HCT116 (cell line): ENCODE data around the gene HMGN1. TPM values are rescaled to one million over a fixed set of nuclear protein-coding genes. Genes with fewer than 3 reads are reported as not detected.

Experiments
- ATAC-seq: fragments of 200-7000 bp; cut with Tn5 transposase; 2 replicates; pipeline ENCODE4 v1.9.1; 2020; ENCODE audit warnings: mild to moderate bottlenecking, moderate library complexity
- BruUV-seq: library from RNA; stranded (reverse); fragments of 400-500 nt; replicated peaks from 2 replicates; lab custom pipeline; 2021; lab: Mats Ljungman, UMichigan
- CTCF ChIA-PET: fragments of 300-600 bp; sonication (Branson Sonifier 250); formaldehyde crosslinking; loops from one replicate; lab custom pipeline; 2021; ENCODE audit warnings: antibody characterized with exemption; lab: Charles Lee
- POLR2A ChIA-PET: fragments of 300-600, 350-600 bp; sonication (Branson Sonifier 250); formaldehyde crosslinking; loops from one replicate; lab custom pipeline; 2021; ENCODE audit warnings: antibody characterized with exemption; lab: Charles Lee
- RAD21 ChIA-PET, 2 experiments: fragments of 300-600 bp; sonication (Branson Sonifier 250); formaldehyde crosslinking; loops; one replicate each; lab custom pipeline; 2023; ENCODE audit warnings: low total read pairs in 2 of 2; ENCODE audit not compliant: uncharacterized antibody in 2 of 2, unreplicated experiment in 2 of 2, low non-redundant PET in 1 of 2; lab: Charles Lee
- DNase-seq: peaks from one replicate; pipeline ENCODE4 v3.0.0-alpha.2; 2010; ENCODE audit warnings: low read depth, low spot score
- H2AFZ ChIP-seq: fragments of 200-600 bp; shearing (Covaris generic), sonication (generic); 2 replicates; pipeline ENCODE4 v1.6.1; 2017; ENCODE audit warnings: low read depth, mixed run types, mixed read lengths, antibody characterized with exemption, low read length; ENCODE audit not compliant: poor library complexity, severe bottlenecking
- H3K27ac ChIP-seq: 2 replicates; pipeline ENCODE4 v1.5.1; 2012; ENCODE audit warnings: low read depth, low read length
- H3K27me3 ChIP-seq: fragments of 200-600 bp; sonication (generic); 2 replicates; pipeline ENCODE4 v1.6.1; 2016; ENCODE audit warnings: mixed run types, low read length, mixed read lengths; ENCODE audit not compliant: insufficient read depth
- H3K36me3 ChIP-seq, 2 experiments: fragments of 200-500 bp in 1 of 2; fragments of 200-600 bp in 1 of 2; sonication (Bioruptor generic) in 1 of 2; sonication (generic) in 1 of 2; 2 replicates each; pipeline versions ENCODE4 v1.5.1 to v1.6.1; 2014 to 2016; ENCODE audit warnings: low read length in 2 of 2, inconsistent platforms in 1 of 2, mixed read lengths in 1 of 2, mixed run types in 1 of 2; ENCODE audit not compliant: insufficient read depth in 2 of 2, control insufficient read depth in 1 of 2
- H3K4me1 ChIP-seq, 2 experiments: fragments of 200-600 bp in 1 of 2; sonication (generic) in 1 of 2; 2 replicates each; pipeline versions ENCODE4 v1.5.1 to v1.6.1; 2012 to 2017; ENCODE audit warnings: low read length in 2 of 2, inconsistent platforms in 1 of 2, mild to moderate bottlenecking in 1 of 2, mixed read lengths in 1 of 2, mixed run types in 1 of 2, moderate library complexity in 1 of 2; ENCODE audit not compliant: insufficient read depth in 2 of 2, control insufficient read depth in 1 of 2
- H3K4me2 ChIP-seq: fragments of 200-600 bp; sonication (generic); 2 replicates; pipeline ENCODE4 v1.6.1; 2017; ENCODE audit warnings: mixed run types, low read length, mixed read lengths
- H3K4me3 ChIP-seq, 2 experiments: fragments of 200-600 bp in 1 of 2; sonication (generic) in 1 of 2; replicated peaks in 1 of 2; 2 replicates each; pipeline ENCODE4 v1.5.1; 2011 to 2016; ENCODE audit warnings: low read length in 2 of 2, control low read depth in 1 of 2, low read depth in 1 of 2, mild to moderate bottlenecking in 1 of 2, mixed read lengths in 1 of 2, mixed run types in 1 of 2
- H3K79me2 ChIP-seq: fragments of 200-600 bp; sonication (generic); 2 replicates; pipeline ENCODE4 v1.6.1; 2017; ENCODE audit warnings: mild to moderate bottlenecking, mixed run types, low read length, moderate library complexity, mixed read lengths; ENCODE audit not compliant: insufficient read depth
- H3K9ac ChIP-seq: fragments of 200-600 bp; sonication (generic); 2 replicates; pipeline ENCODE4 v1.6.1; 2016; ENCODE audit warnings: low read length, mixed read lengths
- H3K9me2 ChIP-seq: fragments of 200-600 bp; sonication (generic), shearing (Covaris generic); 2 replicates; pipeline ENCODE4 v1.6.1; 2017; ENCODE audit warnings: mixed run types, mild to moderate bottlenecking, moderate library complexity; ENCODE audit not compliant: insufficient read depth
- H3K9me3 ChIP-seq, 2 experiments: fragments of 200-500 bp in 1 of 2; fragments of 200-600 bp in 1 of 2; sonication (Bioruptor generic) in 1 of 2; sonication (generic) in 1 of 2; 2 replicates each; pipeline ENCODE4 v1.6.1; 2014 to 2017; ENCODE audit warnings: low read length in 2 of 2, mixed read lengths in 2 of 2, inconsistent platforms in 1 of 2, low read depth in 1 of 2, mild to moderate bottlenecking in 1 of 2, mixed run types in 1 of 2, moderate library complexity in 1 of 2; ENCODE audit not compliant: control insufficient read depth in 1 of 2, insufficient read depth in 1 of 2
- H4K20me1 ChIP-seq: fragments of 200-600 bp; sonication (generic), shearing (Covaris generic); 2 replicates; pipeline ENCODE4 v1.6.1; 2017; ENCODE audit warnings: mixed run types, mild to moderate bottlenecking, moderate library complexity; ENCODE audit not compliant: insufficient read depth
- ATF3 ChIP-seq: IDR thresholded peaks from 2 replicates; pipeline ENCODE4 v1.6.1; 2012
- CBX3 ChIP-seq: IDR thresholded peaks from 2 replicates; pipeline ENCODE4 v1.6.1; 2012; ENCODE audit warnings: low read depth
- CEBPB ChIP-seq: IDR thresholded peaks from 2 replicates; pipeline ENCODE4 v1.6.1; 2012; ENCODE audit warnings: low read depth
- EGR1 ChIP-seq: IDR thresholded peaks from 2 replicates; pipeline ENCODE4 v1.6.1; 2012; ENCODE audit warnings: low read depth
- ELF1 ChIP-seq: IDR thresholded peaks from 2 replicates; pipeline ENCODE4 v1.6.1; 2012; ENCODE audit warnings: low read depth, borderline replicate concordance
- EZH2phosphoT487 ChIP-seq: fragments of 200-600 bp; IDR thresholded peaks from 2 replicates; pipeline ENCODE4 v1.6.1; 2018; ENCODE audit warnings: antibody characterized with exemption, borderline replicate concordance
- FOSL1 ChIP-seq: IDR thresholded peaks from 2 replicates; pipeline ENCODE4 v1.6.1; 2012; ENCODE audit warnings: low read depth
- JUND ChIP-seq: IDR thresholded peaks from 2 replicates; pipeline ENCODE4 v1.6.1; 2012
- MAX ChIP-seq: IDR thresholded peaks from 2 replicates; pipeline ENCODE4 v1.6.1; 2012
- POLR2A ChIP-seq: IDR thresholded peaks from 2 replicates; pipeline ENCODE4 v1.7.0; 2011; ENCODE audit warnings: borderline replicate concordance; ENCODE audit not compliant: insufficient read depth, insufficient read length; ENCODE audit errors: extremely low read depth
- POLR2AphosphoS5 ChIP-seq: IDR thresholded peaks from 2 replicates; pipeline ENCODE4 v1.6.1; 2011; ENCODE audit warnings: mild to moderate bottlenecking, low read depth, low read length, moderate library complexity
- RAD21 ChIP-seq: IDR thresholded peaks from 2 replicates; pipeline ENCODE4 v1.6.1; 2012; ENCODE audit warnings: low read depth, mild to moderate bottlenecking
- SIN3A ChIP-seq: IDR thresholded peaks from 2 replicates; pipeline ENCODE4 v1.6.1; 2012; ENCODE audit warnings: low read depth
- SP1 ChIP-seq: IDR thresholded peaks from 2 replicates; pipeline ENCODE4 v1.6.1; 2012; ENCODE audit warnings: low read depth
- TCF7L2 ChIP-seq: IDR thresholded peaks from 2 replicates; pipeline ENCODE4 v1.7.0; 2011; ENCODE audit warnings: borderline replicate concordance, inconsistent platforms; ENCODE audit not compliant: insufficient read depth, insufficient read length; ENCODE audit errors: extremely low read depth
- YY1 ChIP-seq: IDR thresholded peaks from 2 replicates; pipeline ENCODE4 v1.6.1; 2011; ENCODE audit warnings: low read length, low read depth, moderate library complexity, mild to moderate bottlenecking; ENCODE audit not compliant: insufficient replicate concordance; ENCODE audit errors: extremely low read depth
- ZFX ChIP-seq: fragments of 450-650 bp; IDR thresholded peaks from 2 replicates; pipeline ENCODE4 v1.6.1; 2017
- intact Hi-C: fragments of 100-400 bp; cut with micrococcal nuclease; formaldehyde crosslinking; loops from 2 replicates; pipeline ENCODE4 v1.10.0; 2022
- total RNA-seq: library from RNA; stranded (reverse); gene quantifications from one replicate; pipeline ENCODE4 v1.2.1, GENCODE V29; 2021; ENCODE audit not compliant: unreplicated experiment

Gene HMGN1
- total RNA-seq, 1 experiment from 2014 or later, result 399 TPM

GRCh38 chr21:39314143-39315027 is 34.5 kb downstream of the HMGN1 start:
- no peak overlapping the region for H2AFZ ChIP-seq
- peaks cover 4% of the 10 kb centered on the region; the same call in 1 of the 2 replicates for H3K9me2 ChIP-seq
- peaks cover 28% of the 10 kb centered on the region for H3K79me2 ChIP-seq
- peaks cover 0 to 16% of the 10 kb centered on the region in 2 experiments; a peak in 3 of 4 replicates for H3K36me3 ChIP-seq
- peak overlapping the region; percentile 70; the same call in 1 of the 2 replicates for H3K27ac ChIP-seq
- ChIA-PET RAD21 (no interaction called here), POLR2A (no interaction called here), CTCF (no interaction called here)
- TF ChIP-seq TCF7L2, result no peak
- TF ChIP-seq CBX3, result no peak
- TF ChIP-seq SIN3A, result no peak
- TF ChIP-seq ZFX, result no peak
- no peak for TF ChIP-seq ELF1
- TF ChIP-seq CEBPB, result no peak
- no peak for TF ChIP-seq FOSL1
- TF ChIP-seq MAX, result no peak
- no peaks in the 10 kb centered on the region for H3K9me3 ChIP-seq
- H3K4me2 ChIP-seq, result peak overlapping the region; percentile 84
- no peak for DNase-seq
- H3K4me3 ChIP-seq, result peak overlapping the region; percentile 51 to 71
- H3K4me1 ChIP-seq, result peaks cover 10 to 23% of the 10 kb centered on the region in 2 experiments; a peak in 3 of 4 replicates
- intact Hi-C loops, result loop anchor here (5.0 kb wide), 1 partner anchor 33 kb away; the partner anchor contains the start of gene HMGN1
- H3K9ac ChIP-seq, result peak overlapping the region; percentile 83
- no peak for ATAC-seq
- TSS peak; percentile 83 for BruUV-seq
- H4K20me1 ChIP-seq, result peaks cover 7% of the 10 kb centered on the region; the same call in 1 of the 2 replicates
- no peaks in the 10 kb centered on the region for H3K27me3 ChIP-seq

GRCh38 chr21:39313571-39314142 is 35.2 kb downstream of the HMGN1 start, which contains the start of gene BRWD1:
Gene BRWD1 (minus strand): TSS chr21:39313632. CDS start chr21:39313491, 141 bp downstream.
- no peak within 1 kb of the TSS for H2AFZ ChIP-seq
- ChIA-PET POLR2A (no interaction called here), CTCF (no interaction called here), RAD21 (no interaction called here)
- peak within 1 kb of the TSS; percentile 84 for H3K4me2 ChIP-seq
- H3K4me1 ChIP-seq, result peaks cover 10 to 19% of the 10 kb centered on the region in 2 experiments; a peak in 3 of 4 replicates
- ATAC-seq (peak; percentile 65), DNase-seq (peak; percentile 58)
- no peaks in the 10 kb centered on the region for H3K27me3 ChIP-seq
- peak; percentile 56 for TF ChIP-seq POLR2AphosphoS5
- TF ChIP-seq CBX3, result peak; percentile 79
- TF ChIP-seq SP1, result no peak
- TF ChIP-seq EZH2phosphoT487, result no peak
- peak; percentile 71 for TF ChIP-seq YY1
- TF ChIP-seq ATF3, result no peak
- peak; percentile 77 for TF ChIP-seq EGR1
- TF ChIP-seq RAD21, result 0 out of 2 replicates have a peak, but pooled peaks have one; percentile 18
- TF ChIP-seq JUND, result peak; percentile 40
- peak; percentile 74; the same call in 1 of the 2 replicates for TF ChIP-seq ZFX
- TF ChIP-seq POLR2A, result peak; percentile 62
- peak; percentile 72 for TF ChIP-seq TCF7L2
- peak; percentile 94 for TF ChIP-seq MAX
- TF ChIP-seq SIN3A, result peak; percentile 63; the same call in 1 of the 2 replicates
- BruUV-seq, result no TSS peak
- intact Hi-C loops, result loop anchor here (5.0 kb wide), 1 partner anchor 34 kb away; the partner anchor contains the start of gene HMGN1
- peaks cover 0 to 16% of the 10 kb centered on the region in 2 experiments; a peak in 3 of 4 replicates for H3K36me3 ChIP-seq
- peaks cover 35% of the 10 kb centered on the region for H3K79me2 ChIP-seq
- H4K20me1 ChIP-seq, result peaks cover 7% of the 10 kb centered on the region; the same call in 1 of the 2 replicates
- peak within 1 kb of the TSS; percentile 70 for H3K27ac ChIP-seq
- peak within 1 kb of the TSS; percentile 51 to 71 for H3K4me3 ChIP-seq
- peaks cover 4% of the 10 kb centered on the region; the same call in 1 of the 2 replicates for H3K9me2 ChIP-seq
- H3K9me3 ChIP-seq, result no peaks in the 10 kb centered on the region
- H3K9ac ChIP-seq, result peak within 1 kb of the TSS; percentile 83
